Inferior parietal cortex (tissue), 1 donor: ENCODE results near the gene SERPINE1.
A peak's percentile ranks its signal among the peaks of the same experiment; 100 is the strongest.
"Not testable (repeated sequence)": the region's sequence is repeated elsewhere in the genome, so short reads cannot be mapped to it uniquely, and the experiment has no call there.

ENCODE experiments used
- DNase-seq: peaks from one replicate; pipeline ENCODE4 v3.0.0-alpha.2; 2016; ENCODE audit errors: extremely low spot score

The SERPINE1 gene

GRCh38 chr7:101126651-101127459 is at the start of gene SERPINE1:
SERPINE1 (plus strand) TSS chr7:101127104; CDS start chr7:101128394, 1,290 bp downstream.
- no peak for DNase-seq

GRCh38 chr7:101077303-101078086 is 49.4 kb upstream of the SERPINE1 start:
- DNase-seq, result peak; percentile 81

DNA sequence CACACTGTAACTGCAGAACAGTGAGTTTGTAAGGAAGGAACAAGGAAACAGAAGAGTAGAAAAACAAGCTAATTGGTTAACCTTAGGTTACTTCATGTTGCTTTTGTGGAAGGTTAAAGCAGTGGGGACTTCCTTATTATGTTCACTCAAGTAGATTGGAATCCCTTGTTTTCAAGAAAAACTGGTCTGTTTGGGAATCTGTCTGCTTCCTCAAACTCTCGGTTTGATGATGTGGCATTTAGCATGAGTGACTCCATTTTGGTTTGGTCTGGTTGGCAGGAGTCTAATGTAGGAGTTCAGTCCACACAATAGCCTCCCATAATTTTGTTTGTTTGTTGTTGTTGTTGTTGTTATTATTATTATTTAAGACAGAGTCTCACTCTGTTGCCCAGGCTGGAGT is 45.5 kb upstream of the SERPINE1 start:
- DNase-seq, result no peak

DNA sequence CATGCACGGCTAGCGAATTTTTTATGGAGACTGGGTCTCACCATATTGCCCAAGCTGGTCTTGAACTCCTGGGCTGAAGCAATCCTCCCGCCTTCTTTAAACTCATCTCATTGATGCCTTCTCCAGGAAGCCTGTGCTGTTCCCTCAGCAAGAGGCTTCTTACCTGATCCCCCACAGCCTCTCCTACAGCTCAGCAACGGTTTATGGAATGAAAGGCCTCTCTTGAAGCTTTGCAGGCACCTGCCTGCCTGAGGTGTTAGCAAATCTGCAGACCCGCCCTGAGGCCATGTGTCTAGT is 42.1 kb upstream of the SERPINE1 start:
- DNase-seq, result no peak

GRCh38 chr7:101085162-101085964 is 41.5 kb upstream of the SERPINE1 start, which contains the start of gene TRIM56:
TRIM56 (plus strand) TSS chr7:101085481; CDS start chr7:101087313, 1,832 bp downstream.
- DNase-seq, result no peak

- DNase-seq, result no peak
These were observed 39.4 kb upstream of the SERPINE1 start for GRCh38 chr7:101087334-101088068.

DNA sequence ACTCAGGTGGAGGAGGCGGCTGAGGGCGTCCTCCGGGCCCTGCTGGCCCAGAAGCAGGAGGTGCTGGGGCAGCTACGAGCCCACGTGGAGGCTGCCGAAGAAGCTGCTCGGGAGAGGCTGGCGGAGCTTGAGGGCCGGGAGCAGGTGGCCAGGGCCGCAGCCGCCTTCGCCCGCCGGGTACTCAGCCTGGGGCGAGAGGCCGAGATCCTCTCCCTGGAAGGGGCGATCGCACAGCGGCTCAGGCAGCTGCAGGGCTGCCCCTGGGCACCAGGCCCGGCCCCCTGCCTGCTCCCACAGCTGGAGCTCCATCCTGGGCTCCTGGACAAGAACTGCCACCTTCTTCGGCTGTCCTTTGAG is 38.9 kb upstream of the SERPINE1 start:
- no peak for DNase-seq

DNA sequence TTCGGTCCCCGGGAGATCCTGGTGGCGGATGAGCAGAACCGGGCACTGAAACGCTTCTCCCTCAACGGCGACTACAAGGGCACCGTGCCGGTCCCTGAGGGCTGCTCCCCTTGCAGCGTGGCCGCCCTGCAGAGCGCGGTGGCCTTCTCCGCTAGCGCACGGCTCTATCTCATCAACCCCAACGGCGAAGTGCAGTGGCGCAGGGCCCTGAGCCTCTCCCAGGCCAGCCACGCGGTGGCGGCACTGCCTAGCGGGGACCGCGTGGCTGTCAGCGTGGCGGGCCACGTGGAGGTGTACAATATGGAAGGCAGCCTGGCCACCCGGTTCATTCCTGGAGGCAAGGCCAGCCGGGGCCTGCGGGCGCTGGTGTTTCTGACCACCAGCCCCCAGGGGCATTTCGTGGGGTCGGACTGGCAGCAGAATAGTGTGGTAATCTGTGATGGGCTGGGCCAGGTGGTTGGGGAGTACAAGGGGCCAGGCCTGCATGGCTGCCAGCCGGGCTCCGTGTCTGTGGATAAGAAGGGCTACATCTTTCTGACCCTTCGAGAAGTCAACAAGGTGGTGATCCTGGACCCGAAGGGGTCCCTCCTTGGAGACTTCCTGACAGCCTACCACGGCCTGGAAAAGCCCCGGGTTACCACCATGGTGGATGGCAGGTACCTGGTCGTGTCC is 37.9 kb upstream of the SERPINE1 start:
- DNase-seq, result no peak

- DNase-seq, result no peak
These were observed 37.0 kb upstream of the SERPINE1 start for GRCh38 chr7:101089876-101090275.

GRCh38 chr7:101092266-101092905 is 34.5 kb upstream of the SERPINE1 start:
- not testable (repeated sequence) for DNase-seq

- no peak for DNase-seq
These were observed 33.0 kb upstream of the SERPINE1 start for GRCh38 chr7:101093906-101094305.

- no peak for DNase-seq
These were observed 32.5 kb upstream of the SERPINE1 start for GRCh38 chr7:101094376-101094775.

GRCh38 chr7:101094791-101095375 is 32.0 kb upstream of the SERPINE1 start:
- no peak for DNase-seq

DNA sequence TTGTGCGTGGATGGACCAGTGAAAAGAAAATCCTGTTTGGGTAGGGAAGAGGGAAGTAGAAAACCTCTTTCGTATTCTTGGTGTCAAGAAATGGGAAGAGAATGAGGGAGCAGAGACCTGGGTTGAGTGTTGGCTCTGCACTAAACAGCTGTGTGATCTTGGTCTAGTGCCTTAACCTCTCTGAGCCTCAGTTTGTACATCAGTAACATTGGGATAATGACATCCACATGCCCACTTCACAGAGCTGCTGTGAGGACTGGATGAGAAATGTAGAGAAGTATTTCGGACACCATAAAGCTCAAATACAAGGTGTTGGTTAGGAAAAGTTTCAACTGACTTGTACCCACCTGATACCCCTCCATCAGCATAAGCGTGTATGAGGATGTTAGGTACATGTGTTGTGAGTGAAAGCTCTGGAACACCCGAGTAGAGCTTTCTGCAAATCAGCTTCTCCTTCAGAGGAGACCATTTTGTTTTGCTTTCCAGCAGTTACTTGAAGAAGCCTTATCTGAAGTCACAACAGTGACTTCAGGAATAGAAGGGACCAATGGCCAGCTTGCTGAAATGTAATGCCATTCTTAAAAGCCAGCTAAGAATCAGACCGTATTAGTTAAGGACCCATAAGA is 30.5 kb upstream of the SERPINE1 start:
- no peak for DNase-seq

DNA sequence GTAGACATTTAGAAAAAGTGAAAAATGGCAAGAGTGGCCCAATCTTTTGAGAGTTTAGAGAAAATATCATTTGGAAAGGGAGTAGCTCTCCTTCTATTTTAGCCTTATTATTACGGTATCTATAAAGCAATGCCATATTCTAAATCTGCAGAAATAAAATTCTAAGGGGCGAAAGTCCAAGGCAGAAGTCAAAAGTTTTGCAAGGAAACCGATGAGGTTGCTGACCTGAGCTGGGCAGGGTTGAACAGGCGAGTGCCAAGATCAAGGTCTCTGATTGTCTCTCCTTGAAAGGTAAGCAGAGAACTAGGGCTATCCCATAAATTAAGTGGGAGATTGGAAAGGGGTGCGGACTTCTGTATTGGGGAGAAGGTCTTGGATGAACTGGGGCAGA is 30.0 kb upstream of the SERPINE1 start:
- DNase-seq, result no peak

GRCh38 chr7:101097561-101097960 is 29.3 kb upstream of the SERPINE1 start:
- no peak for DNase-seq

- DNase-seq, result peak; percentile 92
These were observed 26.7 kb upstream of the SERPINE1 start for GRCh38 chr7:101099969-101100781.
